ENCODE measurements around the gene CCER1. TPM values are rescaled to one million over a fixed set of nuclear protein-coding genes. Genes with fewer than 3 reads are reported as not detected.

The CCER1 gene
- total and polyA plus RNA-seq, 2 donors (not counting 1 experiment from before 2014, with no cell fraction given): not detected

- Histone ChIP-seq H3K4me2 (replicated peaks; ENCODE audit: low read depth, low read length, poor library complexity, severe bottlenecking) (no peak overlapping the region), H3K36me3 (replicated peaks in 1 of 2; ENCODE audit: control extremely low read depth in 1 of 2, control insufficient read depth in 1 of 2, extremely low read depth in 1 of 2, insufficient read depth in 2 of 2, low read length in 1 of 2) (no peaks in the 10 kb centered on the region), H3K79me2 (ENCODE audit: control insufficient read depth, insufficient read depth, low read length) (no peaks in the 10 kb centered on the region), H4K20me1 (ENCODE audit: control insufficient read depth, insufficient read depth, low read length, poor library complexity, severe bottlenecking) (no peaks in the 10 kb centered on the region), H2AFZ (ENCODE audit: insufficient read depth, low read depth, low read length, poor library complexity, severe bottlenecking) (no peak overlapping the region), H3K27ac (ENCODE audit: low read length in 2 of 2) (no peak overlapping the region), H3K9me3 (ENCODE audit: control extremely low read depth in 1 of 3, control insufficient read depth in 2 of 3, insufficient read depth in 1 of 3, low read length in 2 of 3) (no peaks in the 10 kb centered on the region), H3K9ac (ENCODE audit: low read length) (no peak overlapping the region), H3K4me1 (ENCODE audit: control insufficient read depth in 2 of 2, insufficient read depth in 2 of 2, low read length in 2 of 2) (no peaks in the 10 kb centered on the region), H3K4me3 (ENCODE audit: control extremely low read depth in 1 of 5, extremely low read depth in 1 of 5, insufficient read depth in 1 of 5, low read depth in 2 of 5, low read length in 4 of 5) (no peak overlapping the region), H3K27me3 (replicated peaks in 1 of 4; ENCODE audit: control extremely low read depth in 1 of 4, control insufficient read depth in 3 of 4, insufficient read depth in 4 of 4, low read length in 3 of 4) (no peaks in the 10 kb centered on the region)
- DNase-seq (no peak), ATAC-seq (ENCODE audit: low read depth) (no peak)
- intact Hi-C loops (cut with micrococcal nuclease): no loop called here
- H3K4me1 Mint-ChIP-seq: no peaks in the 10 kb centered on the region
- peaks cover 5% of the 10 kb centered on the region for H3K27me3 Mint-ChIP-seq
- TF ChIP-seq CTCF (IDR thresholded peaks at IDR 0.05): no peak
- no peak for TF ChIP-seq EZH2 (IDR thresholded peaks at IDR 0.05; ENCODE audit: borderline replicate concordance, insufficient read depth, low read depth, low read length, poor library complexity, severe bottlenecking)
- no peak overlapping the region for H3K27ac Mint-ChIP-seq
- no peaks in the 10 kb centered on the region for H3K9me3 Mint-ChIP-seq (ENCODE audit: insufficient read depth)
- H3K4me3 Mint-ChIP-seq: no peak overlapping the region
- ChIA-PET CTCF (no interaction called here), POLR2A (no interaction called here)
Observed at GRCh38 chr12:90922145-90922627, 32.8 kb downstream of the CCER1 start.

GRCh38 chr12:90921536-90921935, 33.4 kb downstream of the CCER1 start:
- DNase-seq (no peak), ATAC-seq (ENCODE audit: low read depth) (no peak)
- CTCF ChIA-PET: no interaction called here
- H3K36me3 ChIP-seq (replicated peaks in 1 of 2; ENCODE audit: control extremely low read depth in 1 of 2, control insufficient read depth in 1 of 2, extremely low read depth in 1 of 2, insufficient read depth in 2 of 2, low read length in 1 of 2): no peaks in the 10 kb centered on the region
- H3K4me1 Mint-ChIP-seq: no peaks in the 10 kb centered on the region
- POLR2A ChIA-PET: no interaction called here
- no CpG with 5 or more reads among the region's 1 CpG for WGBS (ENCODE audit: insufficient coverage)
- H3K27ac ChIP-seq (ENCODE audit: low read length in 2 of 2): no peak overlapping the region
- no peak overlapping the region for H3K4me2 ChIP-seq (replicated peaks; ENCODE audit: low read depth, low read length, poor library complexity, severe bottlenecking)
- H3K9me3 ChIP-seq (ENCODE audit: control extremely low read depth in 1 of 3, control insufficient read depth in 2 of 3, insufficient read depth in 1 of 3, low read length in 2 of 3): no peaks in the 10 kb centered on the region
- no peak overlapping the region for H3K4me3 Mint-ChIP-seq
- no peak for TF ChIP-seq EZH2 (IDR thresholded peaks at IDR 0.05; ENCODE audit: borderline replicate concordance, insufficient read depth, low read depth, low read length, poor library complexity, severe bottlenecking)
- TF ChIP-seq CTCF (IDR thresholded peaks at IDR 0.05): no peak
- no peaks in the 10 kb centered on the region for H3K4me1 ChIP-seq (ENCODE audit: control insufficient read depth in 2 of 2, insufficient read depth in 2 of 2, low read length in 2 of 2)
- H3K27me3 Mint-ChIP-seq: peaks cover 5% of the 10 kb centered on the region
- no peak overlapping the region for H2AFZ ChIP-seq (ENCODE audit: insufficient read depth, low read depth, low read length, poor library complexity, severe bottlenecking)
- H3K9ac ChIP-seq (ENCODE audit: low read length): no peak overlapping the region
- intact Hi-C loops (cut with micrococcal nuclease): no loop called here
- H3K27ac Mint-ChIP-seq: no peak overlapping the region
- no peak overlapping the region for H3K4me3 ChIP-seq (ENCODE audit: control extremely low read depth in 1 of 5, extremely low read depth in 1 of 5, insufficient read depth in 1 of 5, low read depth in 2 of 5, low read length in 4 of 5)
- no peaks in the 10 kb centered on the region for H3K27me3 ChIP-seq (replicated peaks in 1 of 4; ENCODE audit: control extremely low read depth in 1 of 4, control insufficient read depth in 3 of 4, insufficient read depth in 4 of 4, low read length in 3 of 4)
- no peaks in the 10 kb centered on the region for H3K79me2 ChIP-seq (ENCODE audit: control insufficient read depth, insufficient read depth, low read length)
- no peaks in the 10 kb centered on the region for H3K9me3 Mint-ChIP-seq (ENCODE audit: insufficient read depth)
- H4K20me1 ChIP-seq (ENCODE audit: control insufficient read depth, insufficient read depth, low read length, poor library complexity, severe bottlenecking): no peaks in the 10 kb centered on the region

Measured in B cell (primary cell).